MM.1S (cell line): ENCODE data around the gene ARHGAP26.

ENCODE experiments used
- DNase-seq: peaks from one replicate; pipeline ENCODE4 v3.0.0-alpha.2; 2015
- H2AFZ ChIP-seq: fragments of 300-600 bp; sonication (generic); 2 replicates; pipeline ENCODE4 v1.6.0; 2016; ENCODE audit warnings: antibody characterized with exemption, low read length
- H3F3A ChIP-seq: fragments of 300-600 bp; sonication (generic); 2 replicates; pipeline ENCODE4 v1.6.1; 2016; ENCODE audit warnings: mild to moderate bottlenecking, antibody characterized with exemption, low read length, moderate library complexity, mixed read lengths; ENCODE audit not compliant: insufficient read depth
- H3K27ac ChIP-seq: fragments of 300-600 bp; sonication (generic); 2 replicates; pipeline ENCODE4 v1.5.1; 2016; ENCODE audit warnings: mild to moderate bottlenecking, low read length
- H3K27me3 ChIP-seq: fragments of 300-600 bp; sonication (generic); replicated peaks from 2 replicates; pipeline ENCODE4 v1.6.0; 2016; ENCODE audit warnings: low read length; ENCODE audit not compliant: insufficient read depth
- H3K36me3 ChIP-seq: fragments of 300-600 bp; sonication (generic); replicated peaks from 2 replicates; pipeline ENCODE4 v1.6.1; 2016; ENCODE audit warnings: mild to moderate bottlenecking, low read length, mixed read lengths; ENCODE audit not compliant: insufficient read depth
- H3K4me1 ChIP-seq: fragments of 300-600 bp; sonication (generic); 2 replicates; pipeline ENCODE4 v1.6.1; 2016; ENCODE audit warnings: low read length, mixed read lengths
- H3K4me2 ChIP-seq: fragments of 300-600 bp; sonication (generic); 2 replicates; pipeline ENCODE4 v1.6.0; 2016; ENCODE audit warnings: low read depth, low read length
- H3K4me3 ChIP-seq: fragments of 300-600 bp; sonication (generic); 2 replicates; pipeline ENCODE4 v1.5.1; 2016; ENCODE audit warnings: low read length, mixed read lengths
- H3K79me2 ChIP-seq: fragments of 300-600 bp; sonication (generic); 2 replicates; pipeline ENCODE4 v1.6.1; 2016; ENCODE audit warnings: mixed run types, low read length, mixed read lengths
- H3K9ac ChIP-seq: fragments of 300-600 bp; sonication (generic); 2 replicates; pipeline ENCODE4 v1.6.1; 2016; ENCODE audit warnings: low read length, mixed read lengths
- H3K9me2 ChIP-seq: fragments of 300-600 bp; sonication (generic); replicated peaks from 2 replicates; pipeline ENCODE4 v1.6.1; 2016; ENCODE audit warnings: mild to moderate bottlenecking, low read length, mixed read lengths; ENCODE audit not compliant: insufficient read depth
- H3K9me3 ChIP-seq: fragments of 300-600 bp; sonication (generic); replicated peaks from 2 replicates; pipeline ENCODE4 v1.6.1; 2016; ENCODE audit warnings: mild to moderate bottlenecking, low read length, mixed read lengths; ENCODE audit not compliant: insufficient read depth
- H4K20me1 ChIP-seq: fragments of 300-600 bp; sonication (generic); 2 replicates; pipeline ENCODE4 v1.6.1; 2016; ENCODE audit warnings: mild to moderate bottlenecking, low read length, moderate library complexity, mixed read lengths; ENCODE audit not compliant: insufficient read depth
- EZH2 ChIP-seq: fragments of 300-600 bp; sonication (generic); optimal IDR thresholded peaks from 2 replicates; pipeline ENCODE3; 2017; ENCODE audit warnings: low read depth, mild to moderate bottlenecking, antibody characterized with exemption, low read length, mixed read lengths
- EZH2phosphoT487 ChIP-seq: fragments of 300-600 bp; sonication (generic); IDR thresholded peaks from 2 replicates; pipeline ENCODE4 v1.6.1; 2018; ENCODE audit warnings: antibody characterized with exemption, low read length
- TF ChIP-seq, protein P1 (sequence below): fragments of 300-600 bp; sonication (generic); IDR thresholded peaks from 2 replicates; pipeline ENCODE4 v1.5.1; 2016; ENCODE audit warnings: antibody characterized with exemption, low read length, mixed read lengths

Gene ARHGAP26

DNA sequence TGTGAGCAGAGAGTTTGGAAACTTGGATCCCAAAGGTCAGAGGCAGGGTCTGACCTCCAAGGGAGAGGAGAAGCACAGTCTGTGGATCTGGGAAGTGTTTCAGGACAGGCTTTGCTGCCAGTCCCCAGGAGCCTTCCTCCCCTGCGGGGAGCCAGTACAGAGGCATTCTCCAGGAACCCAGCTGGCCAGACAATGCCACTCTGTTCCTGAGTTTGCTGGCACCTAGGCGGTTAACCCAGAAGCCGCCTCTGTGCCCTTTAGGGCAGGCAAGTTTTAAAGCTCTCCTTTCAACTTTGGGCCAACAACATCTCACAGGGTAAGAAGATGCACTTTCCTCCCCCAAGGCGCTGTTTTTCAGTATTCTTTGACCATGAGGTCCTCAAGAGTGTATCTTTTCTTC, 47.3 kb upstream of the ARHGAP26 start:
- no peak overlapping the region for H3K9ac ChIP-seq
- H3K4me3 ChIP-seq, result no peak overlapping the region
- no peaks in the 10 kb centered on the region for H3K27me3 ChIP-seq
- H3K4me1 ChIP-seq, result peaks cover 7% of the 10 kb centered on the region; the same call in 1 of the 2 replicates
- no peaks in the 10 kb centered on the region for H3K79me2 ChIP-seq
- no peak overlapping the region for H3K27ac ChIP-seq
- H3F3A ChIP-seq, result no peaks in the 10 kb centered on the region
- no peak for DNase-seq
- no peaks in the 10 kb centered on the region for H4K20me1 ChIP-seq
- H3K36me3 ChIP-seq, result no peaks in the 10 kb centered on the region
- H3K9me3 ChIP-seq, result no peaks in the 10 kb centered on the region
- no peak overlapping the region for H3K4me2 ChIP-seq
- H2AFZ ChIP-seq, result no peak overlapping the region
- TF ChIP-seq, protein P1, sequence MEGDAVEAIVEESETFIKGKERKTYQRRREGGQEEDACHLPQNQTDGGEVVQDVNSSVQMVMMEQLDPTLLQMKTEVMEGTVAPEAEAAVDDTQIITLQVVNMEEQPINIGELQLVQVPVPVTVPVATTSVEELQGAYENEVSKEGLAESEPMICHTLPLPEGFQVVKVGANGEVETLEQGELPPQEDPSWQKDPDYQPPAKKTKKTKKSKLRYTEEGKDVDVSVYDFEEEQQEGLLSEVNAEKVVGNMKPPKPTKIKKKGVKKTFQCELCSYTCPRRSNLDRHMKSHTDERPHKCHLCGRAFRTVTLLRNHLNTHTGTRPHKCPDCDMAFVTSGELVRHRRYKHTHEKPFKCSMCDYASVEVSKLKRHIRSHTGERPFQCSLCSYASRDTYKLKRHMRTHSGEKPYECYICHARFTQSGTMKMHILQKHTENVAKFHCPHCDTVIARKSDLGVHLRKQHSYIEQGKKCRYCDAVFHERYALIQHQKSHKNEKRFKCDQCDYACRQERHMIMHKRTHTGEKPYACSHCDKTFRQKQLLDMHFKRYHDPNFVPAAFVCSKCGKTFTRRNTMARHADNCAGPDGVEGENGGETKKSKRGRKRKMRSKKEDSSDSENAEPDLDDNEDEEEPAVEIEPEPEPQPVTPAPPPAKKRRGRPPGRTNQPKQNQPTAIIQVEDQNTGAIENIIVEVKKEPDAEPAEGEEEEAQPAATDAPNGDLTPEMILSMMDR, result no peak
- TF ChIP-seq EZH2phosphoT487 (no peak), EZH2 (no peak)
- H3K9me2 ChIP-seq, result no peaks in the 10 kb centered on the region

DNA sequence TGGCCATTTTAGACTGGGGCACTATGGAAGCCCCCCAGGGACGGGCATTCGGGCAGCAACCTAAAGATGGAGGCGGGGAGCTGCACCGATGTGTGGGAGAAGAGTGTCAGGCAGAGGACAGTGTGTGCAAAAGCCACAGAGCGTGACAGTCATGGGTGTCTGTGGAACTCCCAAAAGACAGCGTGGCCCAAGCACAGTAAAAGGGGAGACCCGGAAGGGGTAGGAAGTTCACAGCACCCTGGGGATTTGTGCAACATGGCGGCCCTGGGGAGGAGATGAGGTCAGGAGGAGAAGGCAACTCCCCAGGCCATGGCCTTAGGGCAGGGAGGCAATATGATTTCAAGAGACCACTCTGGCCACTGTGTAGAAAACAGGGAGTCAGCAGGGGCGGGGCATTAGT, 45.4 kb upstream of the ARHGAP26 start:
- Histone ChIP-seq H3K27me3 (no peaks in the 10 kb centered on the region), H3K9ac (no peak overlapping the region), H3K36me3 (no peaks in the 10 kb centered on the region), H3K27ac (no peak overlapping the region), H2AFZ (no peak overlapping the region), H3K4me2 (no peak overlapping the region), H3K9me3 (no peaks in the 10 kb centered on the region), H4K20me1 (no peaks in the 10 kb centered on the region), H3K9me2 (no peaks in the 10 kb centered on the region), H3F3A (no peaks in the 10 kb centered on the region), H3K4me1 (peaks cover 7% of the 10 kb centered on the region; the same call in 1 of the 2 replicates), H3K79me2 (no peaks in the 10 kb centered on the region), H3K4me3 (no peak overlapping the region)
- DNase-seq, result no peak
- TF ChIP-seq EZH2, result no peak
- TF ChIP-seq, protein P1, result no peak
- no peak for TF ChIP-seq EZH2phosphoT487

DNA sequence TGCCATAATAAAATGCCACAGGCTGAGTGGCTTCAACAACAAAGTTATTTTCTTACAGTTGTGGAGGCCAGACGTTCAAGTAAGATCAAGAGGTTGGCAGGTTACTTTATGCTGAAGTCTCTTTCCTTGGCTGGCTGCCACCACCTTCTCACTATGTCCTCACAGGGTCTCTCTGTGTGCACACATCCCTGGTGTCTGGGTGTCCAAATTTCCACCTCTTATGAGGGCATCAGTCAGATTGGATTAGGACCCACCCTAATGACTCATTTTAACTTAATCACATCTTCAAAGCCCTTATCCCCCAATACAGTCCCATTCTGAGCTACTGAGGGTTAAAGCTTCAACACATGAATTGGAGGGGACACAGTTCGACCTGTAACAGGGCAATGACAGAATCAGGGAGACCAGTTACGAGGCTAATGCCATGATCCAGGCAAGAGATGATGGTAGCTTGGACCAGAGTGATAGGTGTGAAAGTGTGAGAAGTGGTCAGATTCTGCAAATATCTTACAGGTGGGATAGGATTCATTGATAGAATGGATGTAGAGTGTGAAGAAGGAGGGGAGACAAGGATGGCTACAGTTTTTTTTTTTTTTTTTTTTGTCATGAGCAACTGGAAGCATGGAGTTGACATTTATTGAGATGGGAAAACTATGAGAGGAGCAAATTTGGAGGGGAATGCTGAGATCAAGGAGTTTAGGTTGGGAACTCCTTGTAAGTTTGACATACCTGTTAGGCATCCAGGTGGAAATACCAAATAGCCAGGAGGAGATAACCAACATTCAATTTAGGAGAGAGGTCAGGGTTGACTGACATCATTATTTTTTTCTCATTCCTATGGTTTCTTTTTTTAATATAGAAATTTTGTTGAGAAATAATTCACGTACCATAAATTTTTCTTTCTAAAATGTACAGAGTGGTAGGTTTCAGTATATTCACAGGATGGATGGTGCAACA, 44.7 kb upstream of the ARHGAP26 start:
- no peak overlapping the region for H3K4me2 ChIP-seq
- no peak for DNase-seq
- H3K36me3 ChIP-seq, result no peaks in the 10 kb centered on the region
- H3K4me1 ChIP-seq, result peaks cover 2% of the 10 kb centered on the region; the same call in 1 of the 2 replicates
- no peak overlapping the region for H3K4me3 ChIP-seq
- H3F3A ChIP-seq, result no peaks in the 10 kb centered on the region
- H3K27me3 ChIP-seq, result no peaks in the 10 kb centered on the region
- H3K9ac ChIP-seq, result no peak overlapping the region
- H4K20me1 ChIP-seq, result no peaks in the 10 kb centered on the region
- H3K27ac ChIP-seq, result no peak overlapping the region
- no peak for TF ChIP-seq EZH2phosphoT487
- TF ChIP-seq EZH2, result no peak
- TF ChIP-seq, protein P1, result no peak
- H3K9me2 ChIP-seq, result no peaks in the 10 kb centered on the region
- no peaks in the 10 kb centered on the region for H3K9me3 ChIP-seq
- no peak overlapping the region for H2AFZ ChIP-seq
- no peaks in the 10 kb centered on the region for H3K79me2 ChIP-seq
